H9 (cell line): ENCODE data around the gene ATP7B. TPM values are rescaled to one million over a fixed set of nuclear protein-coding genes. Genes with fewer than 3 reads are reported as not detected.

Experiments
- DNase-seq: peaks from one replicate; pipeline ENCODE4 v3.0.0-alpha.2; 2017
- H2AFZ ChIP-seq: one replicate; pipeline ENCODE4 v1.6.1; 2013; ENCODE audit warnings: mild to moderate bottlenecking, low read length, control low read depth, moderate library complexity
- H2AK5ac ChIP-seq: 2 replicates; pipeline ENCODE4 v1.6.1; 2013; ENCODE audit warnings: low read length, control low read depth, mixed read lengths; ENCODE audit not compliant: insufficient read length
- H2BK120ac ChIP-seq: one replicate; pipeline ENCODE4 v1.6.1; 2013; ENCODE audit warnings: low read depth, mild to moderate bottlenecking, low read length, control low read depth, inconsistent platforms; ENCODE audit not compliant: poor library complexity, severe bottlenecking
- H2BK12ac ChIP-seq: 2 replicates; pipeline ENCODE4 v1.6.1; 2013; ENCODE audit warnings: low read length, control low read depth, mixed read lengths, low read depth; ENCODE audit not compliant: insufficient read length
- H2BK15ac ChIP-seq: 2 replicates; pipeline ENCODE4 v1.6.1; 2013; ENCODE audit warnings: low read depth, low read length, control low read depth
- H2BK20ac ChIP-seq: one replicate; pipeline ENCODE4 v1.6.1; 2013; ENCODE audit warnings: low read depth, mild to moderate bottlenecking, low read length, control low read depth, inconsistent platforms; ENCODE audit not compliant: poor library complexity, severe bottlenecking
- H2BK5ac ChIP-seq: 2 replicates; pipeline ENCODE4 v1.6.1; 2013; ENCODE audit warnings: low read length, control low read depth, mixed read lengths; ENCODE audit not compliant: insufficient read length
- H3K14ac ChIP-seq: 2 replicates; pipeline ENCODE4 v1.6.1; 2013; ENCODE audit warnings: low read length, control low read depth; ENCODE audit not compliant: insufficient read depth
- H3K18ac ChIP-seq: 2 replicates; pipeline ENCODE4 v1.6.1; 2013; ENCODE audit warnings: low read depth, mild to moderate bottlenecking, mixed read lengths, low read length, control low read depth; ENCODE audit not compliant: insufficient read length
- H3K23ac ChIP-seq: 2 replicates; pipeline ENCODE4 v1.6.1; 2013; ENCODE audit warnings: low read length, control low read depth, mixed read lengths, low read depth; ENCODE audit not compliant: insufficient read length
- H3K23me2 ChIP-seq: 2 replicates; pipeline ENCODE4 v1.6.1; 2013; ENCODE audit warnings: low read depth, mild to moderate bottlenecking, mixed read lengths, low read length, control low read depth; ENCODE audit not compliant: insufficient read length, poor library complexity, severe bottlenecking
- H3K27ac ChIP-seq: 2 replicates; pipeline ENCODE4 v1.5.1; 2013; ENCODE audit warnings: low read length, control low read depth, mixed read lengths, low read depth; ENCODE audit not compliant: insufficient read length
- H3K27me3 ChIP-seq: 2 replicates; pipeline ENCODE4 v1.6.1; 2013; ENCODE audit warnings: low read length, control low read depth, inconsistent platforms; ENCODE audit not compliant: insufficient read depth
- H3K4ac ChIP-seq: 2 replicates; pipeline ENCODE4 v1.6.1; 2013; ENCODE audit warnings: low read depth, mild to moderate bottlenecking, control low read depth, inconsistent platforms, low read length, moderate library complexity
- H3K4me1 ChIP-seq: 2 replicates; pipeline ENCODE4 v1.6.1; 2013; ENCODE audit warnings: low read length, control low read depth, inconsistent platforms; ENCODE audit not compliant: insufficient read depth
- H3K4me2 ChIP-seq: 2 replicates; pipeline ENCODE4 v1.6.1; 2013; ENCODE audit warnings: low read length, control low read depth, mixed read lengths; ENCODE audit not compliant: insufficient read length, insufficient read depth
- H3K56ac ChIP-seq: 2 replicates; pipeline ENCODE4 v1.6.1; 2013; ENCODE audit warnings: low read depth, mild to moderate bottlenecking, mixed read lengths, low read length, control low read depth; ENCODE audit not compliant: insufficient read length
- H3K79me1 ChIP-seq: 2 replicates; pipeline ENCODE4 v1.6.1; 2013; ENCODE audit warnings: low read depth, mild to moderate bottlenecking, moderate library complexity, low read length, control low read depth, inconsistent platforms; ENCODE audit not compliant: insufficient read depth, poor library complexity, severe bottlenecking
- H3K79me2 ChIP-seq: 2 replicates; pipeline ENCODE4 v1.6.1; 2013; ENCODE audit warnings: low read length, control low read depth, inconsistent platforms; ENCODE audit not compliant: insufficient read depth
- H3K9ac ChIP-seq: 2 replicates; pipeline ENCODE4 v1.6.1; 2013; ENCODE audit warnings: low read length, control low read depth, mixed read lengths; ENCODE audit not compliant: insufficient read length; ENCODE audit errors: extremely low read depth
- H3K9me3 ChIP-seq: one replicate; pipeline ENCODE4 v1.6.1; 2013; ENCODE audit warnings: low read depth, low read length, inconsistent platforms; ENCODE audit not compliant: control insufficient read depth
- H3T11ph ChIP-seq: one replicate; pipeline ENCODE4 v1.6.1; 2013; ENCODE audit warnings: mild to moderate bottlenecking, low read length, control low read depth, inconsistent platforms
- H4K20me1 ChIP-seq: one replicate; pipeline ENCODE4 v1.6.1; 2013; ENCODE audit not compliant: control insufficient read depth, insufficient read length, insufficient read depth
- H4K5ac ChIP-seq: 2 replicates; pipeline ENCODE4 v1.6.1; 2013; ENCODE audit warnings: low read depth, mild to moderate bottlenecking, mixed read lengths, low read length, control low read depth; ENCODE audit not compliant: insufficient read length
- H4K8ac ChIP-seq: replicated peaks from 2 replicates; pipeline ENCODE4 v1.6.1; 2013; ENCODE audit warnings: low read length, control low read depth, mixed read lengths, low read depth; ENCODE audit not compliant: insufficient read length
- H4K91ac ChIP-seq: 2 replicates; pipeline ENCODE4 v1.6.1; 2013; ENCODE audit warnings: low read depth, mild to moderate bottlenecking, moderate library complexity, mixed read lengths, low read length, control low read depth; ENCODE audit not compliant: insufficient read length
- H3K27ac Mint-ChIP-seq, 3 experiments: 2 replicates in 2 of 3; 3 replicates in 1 of 3; pipeline ENCODE4 v1.8.0; 2020 to 2021; ENCODE audit warnings: mixed read lengths in 3 of 3, mild to moderate bottlenecking in 1 of 3, moderate library complexity in 1 of 3
- H3K27me3 Mint-ChIP-seq: 2 replicates; pipeline ENCODE4 v1.8.0; 2021; ENCODE audit warnings: low read depth, mild to moderate bottlenecking, moderate library complexity, mixed read lengths
- H3K36me3 Mint-ChIP-seq, 3 experiments: 2 replicates in 2 of 3; 3 replicates in 1 of 3; pipeline ENCODE4 v1.8.0; 2020 to 2021; ENCODE audit warnings: low read depth in 3 of 3, mixed read lengths in 3 of 3; ENCODE audit not compliant: insufficient read depth in 1 of 3
- H3K4me1 Mint-ChIP-seq, 2 experiments: 2 replicates each; pipeline ENCODE4 v1.8.0; 2020; ENCODE audit warnings: mixed read lengths in 2 of 2
- H3K4me3 Mint-ChIP-seq, 2 experiments: 2 replicates in 1 of 2; 3 replicates in 1 of 2; pipeline ENCODE4 v1.8.0; 2020 to 2021; ENCODE audit warnings: mild to moderate bottlenecking in 2 of 2, mixed read lengths in 2 of 2, moderate library complexity in 1 of 2
- H3K9me3 Mint-ChIP-seq, 2 experiments: 2 replicates in 1 of 2; 3 replicates in 1 of 2; pipeline ENCODE4 v1.8.0; 2020; ENCODE audit warnings: mild to moderate bottlenecking in 2 of 2, mixed read lengths in 2 of 2, moderate library complexity in 1 of 2
- CTCF ChIP-seq: fragments of 200-600 bp; sonication (generic); conservative IDR thresholded peaks from 3 replicates; pipeline ENCODE4 v1.8.0; 2021; ENCODE audit warnings: antibody characterized with exemption, mild to moderate bottlenecking
- WGBS: extraction: QIAGEN DNeasy Blood & Tissue Kit; methylation state at CpG from one replicate; pipeline ENCODE4 v1.1.7; 2013; ENCODE audit warnings: missing lambda C conversion rate, low lambda C conversion rate, mixed read lengths; ENCODE audit not compliant: insufficient read length; ENCODE audit errors: extremely low coverage; 5-methylcytosine and 5-hydroxymethylcytosine counted together
- total RNA-seq: library from RNA; stranded (reverse); gene quantifications from 2 replicates; pipeline ENCODE4 v1.2.1, GENCODE V29; 2021

ATP7B gene
- total RNA-seq, 1 experiment from 2014 or later: 5.8 TPM

DNA sequence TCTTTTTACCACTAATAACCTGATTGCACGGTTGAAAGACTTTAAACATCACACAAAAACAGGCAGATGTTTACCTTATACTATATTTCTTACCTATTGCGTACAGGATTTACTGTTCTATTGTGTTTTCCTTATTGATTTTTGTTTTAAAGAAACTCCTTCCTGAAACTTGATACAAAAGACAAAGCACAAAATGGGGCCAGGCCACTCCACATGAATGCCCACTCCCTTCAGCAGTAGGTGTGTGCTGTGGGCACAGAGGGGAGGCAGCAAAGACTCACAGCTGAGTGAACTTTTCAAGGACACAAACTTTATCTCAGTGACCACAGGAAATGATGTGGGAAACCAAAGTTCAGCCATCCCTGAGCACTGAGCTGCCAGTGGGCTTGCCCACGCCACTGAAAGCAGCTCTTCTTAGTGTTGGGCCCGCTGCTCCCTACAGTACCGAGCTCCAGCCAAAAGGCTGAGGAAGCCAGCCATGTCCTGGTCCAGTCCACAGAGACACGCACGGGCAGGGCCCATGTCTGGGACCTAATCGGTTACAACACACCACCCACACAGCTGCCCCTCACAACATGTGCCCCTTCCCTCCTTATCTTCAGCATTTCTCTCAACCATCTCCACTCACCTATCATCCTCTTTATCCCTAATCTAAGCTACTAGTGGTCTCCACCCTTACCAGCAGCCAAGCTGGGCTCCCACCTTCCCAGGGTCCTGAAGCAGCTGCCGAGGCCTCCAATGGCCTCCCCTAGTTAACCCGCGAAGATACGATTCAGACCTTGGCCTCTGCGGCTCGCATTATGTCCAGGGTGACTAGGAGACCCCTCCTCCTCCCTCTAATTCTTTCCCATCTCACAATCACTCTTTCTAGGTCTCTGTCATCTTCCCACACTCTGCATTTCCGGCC lies 39.5 kb downstream of the ATP7B start:
- no peak overlapping the region for H2BK120ac ChIP-seq
- no peak overlapping the region for H2BK20ac ChIP-seq
- no peaks in the 10 kb centered on the region for H3K36me3 Mint-ChIP-seq
- H4K91ac ChIP-seq: no peak overlapping the region
- no peaks in the 10 kb centered on the region for H3K4me1 Mint-ChIP-seq
- H3K23me2 ChIP-seq: no peaks in the 10 kb centered on the region
- H3K27me3 Mint-ChIP-seq: no peaks in the 10 kb centered on the region
- H2BK5ac ChIP-seq: no peak overlapping the region
- no peak overlapping the region for H4K5ac ChIP-seq
- no peaks in the 10 kb centered on the region for H3K79me2 ChIP-seq
- DNase-seq: no peak
- H3K56ac ChIP-seq: no peak overlapping the region
- no peak overlapping the region for H3K4me2 ChIP-seq
- H3K9me3 Mint-ChIP-seq: no peaks in the 10 kb centered on the region; a peak in 1 of 5 replicates
- no peaks in the 10 kb centered on the region for H3K27me3 ChIP-seq
- WGBS: no CpG with 5 or more reads among the region's 15 CpGs
- H3K9ac ChIP-seq: no peak overlapping the region
- H3K9me3 ChIP-seq: no peaks in the 10 kb centered on the region
- no peak overlapping the region for H2BK12ac ChIP-seq
- TF ChIP-seq CTCF: no peak
- H4K20me1 ChIP-seq: no peaks in the 10 kb centered on the region
- H3K79me1 ChIP-seq: no peaks in the 10 kb centered on the region
- no peak overlapping the region for H3K4me3 Mint-ChIP-seq
- no peak overlapping the region for H3K18ac ChIP-seq
- H3K23ac ChIP-seq: no peak overlapping the region
- H3K14ac ChIP-seq: no peak overlapping the region
- no peak overlapping the region for H2BK15ac ChIP-seq
- H2AFZ ChIP-seq: no peak overlapping the region
- H3K4ac ChIP-seq: no peak overlapping the region
- no peak overlapping the region for H3T11ph ChIP-seq
- no peak overlapping the region for H2AK5ac ChIP-seq
- H3K27ac Mint-ChIP-seq: peak overlapping the region in 1 of 3 experiments; percentile 22; a peak in 1 of 7 replicates
- H3K4me1 ChIP-seq: no peaks in the 10 kb centered on the region
- H3K27ac ChIP-seq: no peak overlapping the region
- H4K8ac ChIP-seq: no peak overlapping the region
